Measurements from ENCODE around the gene ZFAND3.

DNA sequence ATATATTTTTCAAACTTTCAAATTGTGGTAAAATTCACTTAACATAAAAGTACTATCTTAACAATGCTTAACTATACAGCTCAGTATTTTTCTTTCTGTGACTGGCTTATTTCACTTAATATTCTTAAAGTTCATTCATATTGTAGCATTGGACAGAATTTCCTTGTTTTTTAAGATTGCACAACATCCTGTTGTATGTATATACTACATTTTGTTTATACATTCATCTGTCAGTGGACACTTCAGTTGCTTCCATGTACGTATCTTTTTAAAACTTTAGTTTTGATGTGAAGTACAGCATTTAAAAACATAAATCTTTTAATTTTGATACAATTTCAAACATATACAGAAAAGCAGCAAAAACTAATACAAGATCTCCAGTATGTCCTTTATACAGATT lies 220.7 kb downstream of the ZFAND3 start:
- TF ChIP-seq, protein P1, sequence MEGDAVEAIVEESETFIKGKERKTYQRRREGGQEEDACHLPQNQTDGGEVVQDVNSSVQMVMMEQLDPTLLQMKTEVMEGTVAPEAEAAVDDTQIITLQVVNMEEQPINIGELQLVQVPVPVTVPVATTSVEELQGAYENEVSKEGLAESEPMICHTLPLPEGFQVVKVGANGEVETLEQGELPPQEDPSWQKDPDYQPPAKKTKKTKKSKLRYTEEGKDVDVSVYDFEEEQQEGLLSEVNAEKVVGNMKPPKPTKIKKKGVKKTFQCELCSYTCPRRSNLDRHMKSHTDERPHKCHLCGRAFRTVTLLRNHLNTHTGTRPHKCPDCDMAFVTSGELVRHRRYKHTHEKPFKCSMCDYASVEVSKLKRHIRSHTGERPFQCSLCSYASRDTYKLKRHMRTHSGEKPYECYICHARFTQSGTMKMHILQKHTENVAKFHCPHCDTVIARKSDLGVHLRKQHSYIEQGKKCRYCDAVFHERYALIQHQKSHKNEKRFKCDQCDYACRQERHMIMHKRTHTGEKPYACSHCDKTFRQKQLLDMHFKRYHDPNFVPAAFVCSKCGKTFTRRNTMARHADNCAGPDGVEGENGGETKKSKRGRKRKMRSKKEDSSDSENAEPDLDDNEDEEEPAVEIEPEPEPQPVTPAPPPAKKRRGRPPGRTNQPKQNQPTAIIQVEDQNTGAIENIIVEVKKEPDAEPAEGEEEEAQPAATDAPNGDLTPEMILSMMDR (IDR thresholded peaks at IDR 0.05) = no peak
- TF ChIP-seq POLR2A (IDR thresholded peaks at IDR 0.05) = no peak
